WTC11 (cell line): ENCODE results near the gene TP63. TPM values are rescaled to one million over a fixed set of nuclear protein-coding genes. Genes with fewer than 3 reads are reported as not detected.

Experiments
- ATAC-seq: fragments of 200-7000 bp; cut with Tn5 transposase; 2 replicates; pipeline ENCODE4 v1.10.0; 2021; ENCODE audit warnings: mild to moderate bottlenecking, moderate library complexity
- CTCF ChIA-PET: fragments of 300-600 bp; sonication (Branson Sonifier 250); formaldehyde crosslinking; loops from one replicate; lab custom pipeline; 2021; ENCODE audit warnings: antibody characterized with exemption; lab: Charles Lee
- POLR2A ChIA-PET: fragments of 350-600 bp; sonication (Branson Sonifier 250); formaldehyde crosslinking; loops from one replicate; lab custom pipeline; 2021; ENCODE audit warnings: antibody characterized with exemption; lab: Charles Lee
- DNase-seq: peaks from one replicate; pipeline ENCODE4 v3.0.0; 2021; ENCODE audit warnings: low spot score
- H3K27ac Mint-ChIP-seq: 2 replicates; pipeline ENCODE4 v1.8.0; 2021; ENCODE audit warnings: mixed read lengths
- H3K27me3 Mint-ChIP-seq: 2 replicates; pipeline ENCODE4 v1.8.0; 2021; ENCODE audit warnings: low read depth, mild to moderate bottlenecking, moderate library complexity, mixed read lengths
- H3K36me3 Mint-ChIP-seq: 2 replicates; pipeline ENCODE4 v1.8.0; 2021; ENCODE audit warnings: mixed read lengths
- H3K4me1 Mint-ChIP-seq: 2 replicates; pipeline ENCODE4 v1.8.0; 2022; ENCODE audit warnings: mixed read lengths
- H3K4me3 Mint-ChIP-seq: 2 replicates; pipeline ENCODE4 v1.8.0; 2021; ENCODE audit warnings: mild to moderate bottlenecking, moderate library complexity, mixed read lengths
- H3K9me3 Mint-ChIP-seq: 2 replicates; pipeline ENCODE4 v1.8.0; 2021; ENCODE audit warnings: mixed read lengths
- ATF1 ChIP-seq: sonication (generic); formaldehyde crosslinking; IDR thresholded peaks from 2 replicates; pipeline ENCODE4 v1.8.1; 2023; ENCODE audit warnings: mild to moderate bottlenecking, moderate library complexity, missing genetic modification reagents
- CBFB ChIP-seq: sonication (generic); formaldehyde crosslinking; IDR thresholded peaks from 2 replicates; pipeline ENCODE4 v1.8.1; 2022; ENCODE audit warnings: mild to moderate bottlenecking, low read depth, missing genetic modification reagents
- GTF2I ChIP-seq: fragments of 250-450 bp; sonication (Bioruptor Pico); conservative IDR thresholded peaks from 2 replicates; pipeline ENCODE4 v1.4.0; 2021; ENCODE audit warnings: mild to moderate bottlenecking
- IRF2 ChIP-seq: sonication (generic); formaldehyde crosslinking; IDR thresholded peaks from 2 replicates; pipeline ENCODE4 v1.8.0; 2022; ENCODE audit warnings: low read depth, missing genetic modification reagents, borderline replicate concordance
- JAZF1 ChIP-seq: fragments of 250-450 bp; sonication (Bioruptor Pico); IDR thresholded peaks from 2 replicates; pipeline ENCODE4 v1.9.0; 2021; ENCODE audit warnings: moderate library complexity, mild to moderate bottlenecking, inconsistent platforms
- MYBL2 ChIP-seq: sonication (generic); formaldehyde crosslinking; IDR thresholded peaks from 2 replicates; pipeline ENCODE4 v1.8.1; 2023; ENCODE audit warnings: mild to moderate bottlenecking, moderate library complexity, missing genetic modification reagents
- NFYB ChIP-seq: sonication (generic); formaldehyde crosslinking; conservative IDR thresholded peaks from 2 replicates; pipeline ENCODE4 v1.8.0; 2022; ENCODE audit warnings: low read depth, missing genetic modification reagents
- NR1H2 ChIP-seq: sonication (generic); formaldehyde crosslinking; IDR thresholded peaks from 2 replicates; pipeline ENCODE4 v1.9.0; 2021; ENCODE audit warnings: mild to moderate bottlenecking, moderate library complexity, missing genetic modification reagents
- NR2C2 ChIP-seq: sonication (generic); formaldehyde crosslinking; IDR thresholded peaks from 2 replicates; pipeline ENCODE4 v1.8.0; 2022; ENCODE audit warnings: mild to moderate bottlenecking, missing genetic modification reagents
- OVOL2 ChIP-seq: fragments of 250-450 bp; sonication (Bioruptor Pico); IDR thresholded peaks from 2 replicates; pipeline ENCODE4 v1.9.0; 2021; ENCODE audit warnings: mild to moderate bottlenecking, borderline replicate concordance
- SOX15 ChIP-seq: fragments of 250-450 bp; sonication (Bioruptor Pico); IDR thresholded peaks from 2 replicates; pipeline ENCODE4 v1.9.0; 2021; ENCODE audit warnings: mild to moderate bottlenecking
- TP53 ChIP-seq: sonication (generic); formaldehyde crosslinking; IDR thresholded peaks from 2 replicates; pipeline ENCODE4 v1.8.1; 2023; ENCODE audit warnings: mild to moderate bottlenecking, missing genetic modification reagents
- ZBTB21 ChIP-seq: sonication (generic); formaldehyde crosslinking; IDR thresholded peaks from 2 replicates; pipeline ENCODE4 v1.8.1; 2023; ENCODE audit warnings: mild to moderate bottlenecking, missing genetic modification reagents, borderline replicate concordance
- ZNF671 ChIP-seq: fragments of 250-450 bp; sonication (Bioruptor Pico); IDR thresholded peaks from 2 replicates; pipeline ENCODE4 v1.8.0; 2021; ENCODE audit warnings: mild to moderate bottlenecking
- total RNA-seq: library from RNA; stranded (reverse); gene quantifications from 3 replicates; pipeline ENCODE4 v1.2.3, GENCODE V29; 2021
- TF ChIP-seq, protein P1 (sequence below): sonication (generic); formaldehyde crosslinking; conservative IDR thresholded peaks from 2 replicates; pipeline ENCODE4 v1.8.1; 2023; ENCODE audit warnings: mild to moderate bottlenecking, low read depth, missing genetic modification reagents, moderate library complexity
- TF ChIP-seq, protein P2 (sequence below): sonication (generic); formaldehyde crosslinking; IDR thresholded peaks from 2 replicates; pipeline ENCODE4 v1.8.0; 2023; ENCODE audit warnings: mild to moderate bottlenecking, missing genetic modification reagents
- TF ChIP-seq, protein P3 (sequence below): fragments of 200-600 bp; IDR thresholded peaks from 2 replicates; pipeline ENCODE4 v1.8.0; 2022; ENCODE audit warnings: antibody characterized with exemption
- TF ChIP-seq, protein P4 (sequence below): fragments of 250-450 bp; sonication (Bioruptor Pico); IDR thresholded peaks from 2 replicates; pipeline ENCODE4 v1.8.0; 2021; ENCODE audit warnings: mild to moderate bottlenecking
- TF ChIP-seq, protein P5 (sequence below): sonication (generic); formaldehyde crosslinking; IDR thresholded peaks from 2 replicates; pipeline ENCODE4 v1.8.0; 2023; ENCODE audit warnings: missing genetic modification reagents, mild to moderate bottlenecking, borderline replicate concordance
- TF ChIP-seq, protein P6 (sequence below): fragments of 250-450 bp; sonication (Bioruptor Pico); IDR thresholded peaks from 2 replicates; pipeline ENCODE4 v1.9.0; 2021; ENCODE audit warnings: mild to moderate bottlenecking

The TP63 gene
- total RNA-seq, 1 experiment from 2014 or later = 0.09 TPM

DNA sequence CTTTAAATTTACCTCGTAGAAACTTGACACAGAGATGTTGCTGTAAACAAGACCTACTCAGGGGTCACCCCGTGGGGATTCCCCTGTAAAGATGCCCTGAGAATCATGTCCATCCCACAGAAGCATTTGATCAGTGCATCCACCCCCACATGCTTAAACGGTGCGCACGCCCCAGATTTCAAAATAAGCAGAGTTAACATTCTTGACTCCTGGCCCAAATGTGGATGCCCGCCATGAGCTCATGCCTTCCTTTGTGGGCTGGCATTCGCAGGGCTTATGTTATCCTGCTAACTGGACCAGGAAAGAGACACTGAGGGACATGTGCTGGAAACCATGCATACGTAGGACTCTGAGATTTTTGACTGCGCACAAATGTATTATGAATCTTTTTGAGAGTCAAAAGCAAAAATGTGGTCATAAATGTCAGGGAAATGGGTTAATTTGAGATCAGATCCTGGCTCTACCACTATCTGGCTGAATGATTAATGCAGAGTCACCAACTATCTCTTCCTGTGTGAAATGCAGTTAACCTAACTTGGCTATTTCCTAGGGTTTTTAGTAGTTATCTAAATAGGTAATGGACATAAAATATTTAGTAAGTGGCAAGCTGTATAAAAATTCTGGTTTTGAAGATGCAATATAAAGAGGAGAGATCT is 9.1 kb upstream of the TP63 start:
- CTCF ChIA-PET = no interaction called here
- ATAC-seq (no peak), DNase-seq (no peak)
- Mint-ChIP-seq H3K36me3 (no peaks in the 10 kb centered on the region), H3K4me3 (no peak overlapping the region), H3K9me3 (peaks cover 3% of the 10 kb centered on the region), H3K27me3 (no peaks in the 10 kb centered on the region), H3K4me1 (no peaks in the 10 kb centered on the region), H3K27ac (no peak overlapping the region)
- POLR2A ChIA-PET = no interaction called here
- TF ChIP-seq, protein P1, sequence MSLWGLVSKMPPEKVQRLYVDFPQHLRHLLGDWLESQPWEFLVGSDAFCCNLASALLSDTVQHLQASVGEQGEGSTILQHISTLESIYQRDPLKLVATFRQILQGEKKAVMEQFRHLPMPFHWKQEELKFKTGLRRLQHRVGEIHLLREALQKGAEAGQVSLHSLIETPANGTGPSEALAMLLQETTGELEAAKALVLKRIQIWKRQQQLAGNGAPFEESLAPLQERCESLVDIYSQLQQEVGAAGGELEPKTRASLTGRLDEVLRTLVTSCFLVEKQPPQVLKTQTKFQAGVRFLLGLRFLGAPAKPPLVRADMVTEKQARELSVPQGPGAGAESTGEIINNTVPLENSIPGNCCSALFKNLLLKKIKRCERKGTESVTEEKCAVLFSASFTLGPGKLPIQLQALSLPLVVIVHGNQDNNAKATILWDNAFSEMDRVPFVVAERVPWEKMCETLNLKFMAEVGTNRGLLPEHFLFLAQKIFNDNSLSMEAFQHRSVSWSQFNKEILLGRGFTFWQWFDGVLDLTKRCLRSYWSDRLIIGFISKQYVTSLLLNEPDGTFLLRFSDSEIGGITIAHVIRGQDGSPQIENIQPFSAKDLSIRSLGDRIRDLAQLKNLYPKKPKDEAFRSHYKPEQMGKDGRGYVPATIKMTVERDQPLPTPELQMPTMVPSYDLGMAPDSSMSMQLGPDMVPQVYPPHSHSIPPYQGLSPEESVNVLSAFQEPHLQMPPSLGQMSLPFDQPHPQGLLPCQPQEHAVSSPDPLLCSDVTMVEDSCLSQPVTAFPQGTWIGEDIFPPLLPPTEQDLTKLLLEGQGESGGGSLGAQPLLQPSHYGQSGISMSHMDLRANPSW (CRISPR knock-in tag) = no peak
- no peak for TF ChIP-seq MYBL2 (CRISPR knock-in tag)
- TF ChIP-seq, protein P2, sequence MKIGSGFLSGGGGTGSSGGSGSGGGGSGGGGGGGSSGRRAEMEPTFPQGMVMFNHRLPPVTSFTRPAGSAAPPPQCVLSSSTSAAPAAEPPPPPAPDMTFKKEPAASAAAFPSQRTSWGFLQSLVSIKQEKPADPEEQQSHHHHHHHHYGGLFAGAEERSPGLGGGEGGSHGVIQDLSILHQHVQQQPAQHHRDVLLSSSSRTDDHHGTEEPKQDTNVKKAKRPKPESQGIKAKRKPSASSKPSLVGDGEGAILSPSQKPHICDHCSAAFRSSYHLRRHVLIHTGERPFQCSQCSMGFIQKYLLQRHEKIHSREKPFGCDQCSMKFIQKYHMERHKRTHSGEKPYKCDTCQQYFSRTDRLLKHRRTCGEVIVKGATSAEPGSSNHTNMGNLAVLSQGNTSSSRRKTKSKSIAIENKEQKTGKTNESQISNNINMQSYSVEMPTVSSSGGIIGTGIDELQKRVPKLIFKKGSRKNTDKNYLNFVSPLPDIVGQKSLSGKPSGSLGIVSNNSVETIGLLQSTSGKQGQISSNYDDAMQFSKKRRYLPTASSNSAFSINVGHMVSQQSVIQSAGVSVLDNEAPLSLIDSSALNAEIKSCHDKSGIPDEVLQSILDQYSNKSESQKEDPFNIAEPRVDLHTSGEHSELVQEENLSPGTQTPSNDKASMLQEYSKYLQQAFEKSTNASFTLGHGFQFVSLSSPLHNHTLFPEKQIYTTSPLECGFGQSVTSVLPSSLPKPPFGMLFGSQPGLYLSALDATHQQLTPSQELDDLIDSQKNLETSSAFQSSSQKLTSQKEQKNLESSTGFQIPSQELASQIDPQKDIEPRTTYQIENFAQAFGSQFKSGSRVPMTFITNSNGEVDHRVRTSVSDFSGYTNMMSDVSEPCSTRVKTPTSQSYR (CRISPR knock-in tag) = no peak
- TF ChIP-seq NR1H2 (CRISPR knock-in tag) = no peak
- TF ChIP-seq, protein P3, sequence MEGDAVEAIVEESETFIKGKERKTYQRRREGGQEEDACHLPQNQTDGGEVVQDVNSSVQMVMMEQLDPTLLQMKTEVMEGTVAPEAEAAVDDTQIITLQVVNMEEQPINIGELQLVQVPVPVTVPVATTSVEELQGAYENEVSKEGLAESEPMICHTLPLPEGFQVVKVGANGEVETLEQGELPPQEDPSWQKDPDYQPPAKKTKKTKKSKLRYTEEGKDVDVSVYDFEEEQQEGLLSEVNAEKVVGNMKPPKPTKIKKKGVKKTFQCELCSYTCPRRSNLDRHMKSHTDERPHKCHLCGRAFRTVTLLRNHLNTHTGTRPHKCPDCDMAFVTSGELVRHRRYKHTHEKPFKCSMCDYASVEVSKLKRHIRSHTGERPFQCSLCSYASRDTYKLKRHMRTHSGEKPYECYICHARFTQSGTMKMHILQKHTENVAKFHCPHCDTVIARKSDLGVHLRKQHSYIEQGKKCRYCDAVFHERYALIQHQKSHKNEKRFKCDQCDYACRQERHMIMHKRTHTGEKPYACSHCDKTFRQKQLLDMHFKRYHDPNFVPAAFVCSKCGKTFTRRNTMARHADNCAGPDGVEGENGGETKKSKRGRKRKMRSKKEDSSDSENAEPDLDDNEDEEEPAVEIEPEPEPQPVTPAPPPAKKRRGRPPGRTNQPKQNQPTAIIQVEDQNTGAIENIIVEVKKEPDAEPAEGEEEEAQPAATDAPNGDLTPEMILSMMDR = no peak
- TF ChIP-seq, protein P4, sequence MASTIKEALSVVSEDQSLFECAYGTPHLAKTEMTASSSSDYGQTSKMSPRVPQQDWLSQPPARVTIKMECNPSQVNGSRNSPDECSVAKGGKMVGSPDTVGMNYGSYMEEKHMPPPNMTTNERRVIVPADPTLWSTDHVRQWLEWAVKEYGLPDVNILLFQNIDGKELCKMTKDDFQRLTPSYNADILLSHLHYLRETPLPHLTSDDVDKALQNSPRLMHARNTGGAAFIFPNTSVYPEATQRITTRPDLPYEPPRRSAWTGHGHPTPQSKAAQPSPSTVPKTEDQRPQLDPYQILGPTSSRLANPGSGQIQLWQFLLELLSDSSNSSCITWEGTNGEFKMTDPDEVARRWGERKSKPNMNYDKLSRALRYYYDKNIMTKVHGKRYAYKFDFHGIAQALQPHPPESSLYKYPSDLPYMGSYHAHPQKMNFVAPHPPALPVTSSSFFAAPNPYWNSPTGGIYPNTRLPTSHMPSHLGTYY (CRISPR knock-in tag) = no peak
- TF ChIP-seq, protein P5, sequence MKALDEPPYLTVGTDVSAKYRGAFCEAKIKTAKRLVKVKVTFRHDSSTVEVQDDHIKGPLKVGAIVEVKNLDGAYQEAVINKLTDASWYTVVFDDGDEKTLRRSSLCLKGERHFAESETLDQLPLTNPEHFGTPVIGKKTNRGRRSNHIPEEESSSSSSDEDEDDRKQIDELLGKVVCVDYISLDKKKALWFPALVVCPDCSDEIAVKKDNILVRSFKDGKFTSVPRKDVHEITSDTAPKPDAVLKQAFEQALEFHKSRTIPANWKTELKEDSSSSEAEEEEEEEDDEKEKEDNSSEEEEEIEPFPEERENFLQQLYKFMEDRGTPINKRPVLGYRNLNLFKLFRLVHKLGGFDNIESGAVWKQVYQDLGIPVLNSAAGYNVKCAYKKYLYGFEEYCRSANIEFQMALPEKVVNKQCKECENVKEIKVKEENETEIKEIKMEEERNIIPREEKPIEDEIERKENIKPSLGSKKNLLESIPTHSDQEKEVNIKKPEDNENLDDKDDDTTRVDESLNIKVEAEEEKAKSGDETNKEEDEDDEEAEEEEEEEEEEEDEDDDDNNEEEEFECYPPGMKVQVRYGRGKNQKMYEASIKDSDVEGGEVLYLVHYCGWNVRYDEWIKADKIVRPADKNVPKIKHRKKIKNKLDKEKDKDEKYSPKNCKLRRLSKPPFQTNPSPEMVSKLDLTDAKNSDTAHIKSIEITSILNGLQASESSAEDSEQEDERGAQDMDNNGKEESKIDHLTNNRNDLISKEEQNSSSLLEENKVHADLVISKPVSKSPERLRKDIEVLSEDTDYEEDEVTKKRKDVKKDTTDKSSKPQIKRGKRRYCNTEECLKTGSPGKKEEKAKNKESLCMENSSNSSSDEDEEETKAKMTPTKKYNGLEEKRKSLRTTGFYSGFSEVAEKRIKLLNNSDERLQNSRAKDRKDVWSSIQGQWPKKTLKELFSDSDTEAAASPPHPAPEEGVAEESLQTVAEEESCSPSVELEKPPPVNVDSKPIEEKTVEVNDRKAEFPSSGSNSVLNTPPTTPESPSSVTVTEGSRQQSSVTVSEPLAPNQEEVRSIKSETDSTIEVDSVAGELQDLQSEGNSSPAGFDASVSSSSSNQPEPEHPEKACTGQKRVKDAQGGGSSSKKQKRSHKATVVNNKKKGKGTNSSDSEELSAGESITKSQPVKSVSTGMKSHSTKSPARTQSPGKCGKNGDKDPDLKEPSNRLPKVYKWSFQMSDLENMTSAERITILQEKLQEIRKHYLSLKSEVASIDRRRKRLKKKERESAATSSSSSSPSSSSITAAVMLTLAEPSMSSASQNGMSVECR (CRISPR knock-in tag) = no peak

DNA sequence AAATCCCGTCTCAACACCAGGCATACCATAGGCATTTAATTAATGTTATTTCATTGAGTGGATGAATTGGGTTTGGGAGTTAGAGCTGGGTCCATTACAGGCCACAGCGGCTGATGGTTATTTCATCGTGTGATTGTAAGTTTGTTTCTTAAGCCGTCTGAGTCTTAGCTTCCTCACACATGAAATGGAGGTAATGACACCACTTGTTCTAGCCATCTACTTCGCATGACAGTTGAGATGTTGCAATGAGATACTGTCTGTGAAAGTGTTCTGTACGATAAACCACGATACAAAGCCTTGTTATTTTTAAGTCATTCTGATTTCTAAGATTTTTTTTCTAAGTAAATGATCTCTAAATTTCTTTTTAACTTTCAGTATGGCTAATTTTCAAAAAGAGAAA is 8.6 kb upstream of the TP63 start:
- Mint-ChIP-seq H3K27me3 (no peaks in the 10 kb centered on the region), H3K36me3 (no peaks in the 10 kb centered on the region), H3K9me3 (peaks cover 3% of the 10 kb centered on the region), H3K27ac (no peak overlapping the region), H3K4me1 (no peaks in the 10 kb centered on the region), H3K4me3 (no peak overlapping the region)
- DNase-seq = no peak
- ChIA-PET CTCF (no interaction called here), POLR2A (no interaction called here)
- ATAC-seq = no peak
- TF ChIP-seq ATF1 (CRISPR knock-in tag) = no peak
- no peak for TF ChIP-seq IRF2 (CRISPR knock-in tag)
- TF ChIP-seq OVOL2 (CRISPR knock-in tag) = no peak
- TF ChIP-seq SOX15 = no peak
- TF ChIP-seq GTF2I (CRISPR knock-in tag) = no peak
- no peak for TF ChIP-seq CBFB (CRISPR knock-in tag)
- no peak for TF ChIP-seq ZBTB21
- no peak for TF ChIP-seq ZNF671 (CRISPR knock-in tag)
- no peak for TF ChIP-seq NR2C2 (CRISPR knock-in tag)
- TF ChIP-seq TP53 = no peak
- TF ChIP-seq JAZF1 = no peak
- TF ChIP-seq, protein P6, sequence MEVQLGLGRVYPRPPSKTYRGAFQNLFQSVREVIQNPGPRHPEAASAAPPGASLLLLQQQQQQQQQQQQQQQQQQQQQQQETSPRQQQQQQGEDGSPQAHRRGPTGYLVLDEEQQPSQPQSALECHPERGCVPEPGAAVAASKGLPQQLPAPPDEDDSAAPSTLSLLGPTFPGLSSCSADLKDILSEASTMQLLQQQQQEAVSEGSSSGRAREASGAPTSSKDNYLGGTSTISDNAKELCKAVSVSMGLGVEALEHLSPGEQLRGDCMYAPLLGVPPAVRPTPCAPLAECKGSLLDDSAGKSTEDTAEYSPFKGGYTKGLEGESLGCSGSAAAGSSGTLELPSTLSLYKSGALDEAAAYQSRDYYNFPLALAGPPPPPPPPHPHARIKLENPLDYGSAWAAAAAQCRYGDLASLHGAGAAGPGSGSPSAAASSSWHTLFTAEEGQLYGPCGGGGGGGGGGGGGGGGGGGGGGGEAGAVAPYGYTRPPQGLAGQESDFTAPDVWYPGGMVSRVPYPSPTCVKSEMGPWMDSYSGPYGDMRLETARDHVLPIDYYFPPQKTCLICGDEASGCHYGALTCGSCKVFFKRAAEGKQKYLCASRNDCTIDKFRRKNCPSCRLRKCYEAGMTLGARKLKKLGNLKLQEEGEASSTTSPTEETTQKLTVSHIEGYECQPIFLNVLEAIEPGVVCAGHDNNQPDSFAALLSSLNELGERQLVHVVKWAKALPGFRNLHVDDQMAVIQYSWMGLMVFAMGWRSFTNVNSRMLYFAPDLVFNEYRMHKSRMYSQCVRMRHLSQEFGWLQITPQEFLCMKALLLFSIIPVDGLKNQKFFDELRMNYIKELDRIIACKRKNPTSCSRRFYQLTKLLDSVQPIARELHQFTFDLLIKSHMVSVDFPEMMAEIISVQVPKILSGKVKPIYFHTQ (CRISPR knock-in tag) = no peak
- TF ChIP-seq NFYB (CRISPR knock-in tag) = no peak
